ENCODE measurements around the gene DOK3. TPM values are rescaled to one million over a fixed set of nuclear protein-coding genes. Genes with fewer than 3 reads are reported as not detected.

DOK3 gene
- polyA plus RNA-seq, 2 of the 4 experiments (the other 2 are of a cell fraction) = 1.3 to 7.1 TPM

DNA sequence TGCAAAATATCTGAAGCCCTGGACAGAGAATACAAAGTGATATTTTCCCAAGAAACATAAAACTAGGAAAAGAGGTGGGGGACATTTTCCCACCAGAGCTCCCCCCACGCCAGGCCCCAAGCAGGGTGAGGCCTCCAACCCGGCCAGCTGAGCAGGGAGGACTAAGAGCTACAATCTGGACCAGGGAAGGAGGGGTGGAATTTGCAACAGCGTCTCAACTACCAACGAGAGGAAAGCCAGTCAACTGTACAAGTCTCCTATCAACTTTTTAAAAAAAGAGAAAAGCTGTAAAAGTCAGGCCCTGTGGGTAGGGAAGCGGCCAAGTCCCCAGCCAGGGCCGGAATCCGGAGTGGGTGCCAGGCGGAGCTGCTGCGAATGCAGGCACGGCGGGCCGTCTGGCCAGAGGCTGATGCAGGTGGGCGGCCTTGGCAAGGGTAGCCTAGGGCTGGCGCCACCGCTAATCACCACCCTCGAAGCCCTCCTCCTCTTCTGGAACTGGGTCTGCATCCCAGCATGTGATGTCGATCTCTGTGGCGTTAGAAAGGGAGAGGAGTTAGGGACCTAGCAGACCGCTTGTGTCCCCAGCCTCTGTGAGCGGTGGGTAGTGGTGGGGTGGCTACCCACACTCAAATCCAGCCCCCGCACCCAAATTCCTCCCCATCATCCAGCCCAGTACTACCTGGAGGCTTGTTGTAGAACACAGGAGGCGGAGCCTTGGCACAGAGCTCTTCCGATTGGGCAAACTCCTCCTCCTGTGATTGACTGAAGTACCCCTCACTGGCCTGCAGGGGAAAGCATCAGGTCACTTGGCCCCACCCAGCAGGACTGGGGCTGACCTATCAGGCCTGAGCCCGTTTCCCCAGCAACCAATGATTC lies 52.4 kb downstream of the DOK3 start:
- Histone ChIP-seq H3K27ac (no peak overlapping the region), H3K4me1 (peaks cover 10% of the 10 kb centered on the region), H3K4me3 (no peak overlapping the region), H3K4me2 (no peak overlapping the region), H3K9me3 (no peaks in the 10 kb centered on the region)
- ChIA-PET POLR2A (interaction anchor here (0.6 to 1.1 kb wide), 4 partner anchors 31 to 40 kb away, joined by 3 to 4 read pairs (median 3); partner anchors contain the start of genes GRK6 and PDLIM7), CTCF (interaction anchor here (0.6 to 25.5 kb wide), 15 partner anchors 9 to 198 kb away, joined by 3 to 871 read pairs (median 7); partner anchors contain the start of genes DBN1, F12, GRK6 and PDLIM7)
- ATAC-seq (peak; percentile 41 to 77), DNase-seq (ENCODE audit: low read depth in 1 of 2, low spot score in 1 of 2) (peak; percentile 98), FAIRE-seq (peak; percentile 92)
- WGBS (ENCODE audit: missing lambda C conversion rate) = 76% methylated on average over 23 of the region's 24 CpGs
- TF ChIP-seq ZC3H11A (IDR thresholded peaks at IDR 0.05) = no peak
- TF ChIP-seq EHMT2 (IDR thresholded peaks at IDR 0.05; ENCODE audit: low read depth) = no peak
- no peak for TF ChIP-seq FOXS1 (CRISPR knock-in tag; IDR thresholded peaks at IDR 0.05)
- TF ChIP-seq, protein P1, sequence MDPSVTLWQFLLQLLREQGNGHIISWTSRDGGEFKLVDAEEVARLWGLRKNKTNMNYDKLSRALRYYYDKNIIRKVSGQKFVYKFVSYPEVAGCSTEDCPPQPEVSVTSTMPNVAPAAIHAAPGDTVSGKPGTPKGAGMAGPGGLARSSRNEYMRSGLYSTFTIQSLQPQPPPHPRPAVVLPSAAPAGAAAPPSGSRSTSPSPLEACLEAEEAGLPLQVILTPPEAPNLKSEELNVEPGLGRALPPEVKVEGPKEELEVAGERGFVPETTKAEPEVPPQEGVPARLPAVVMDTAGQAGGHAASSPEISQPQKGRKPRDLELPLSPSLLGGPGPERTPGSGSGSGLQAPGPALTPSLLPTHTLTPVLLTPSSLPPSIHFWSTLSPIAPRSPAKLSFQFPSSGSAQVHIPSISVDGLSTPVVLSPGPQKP (IDR thresholded peaks at IDR 0.05; ENCODE audit: low read depth, low read length) = no peak
- no peak for TF ChIP-seq ZFP36 (IDR thresholded peaks at IDR 0.05; ENCODE audit: borderline replicate concordance, partially characterized antibody)
- TF ChIP-seq HOXA7 (CRISPR knock-in tag; IDR thresholded peaks at IDR 0.05) = no peak
- TF ChIP-seq RAD21 (conservative IDR thresholded peaks at IDR 0.05 in 1 of 2, IDR thresholded peaks at IDR 0.05 in 1 of 2) = no peak
- TF ChIP-seq POLR2A (IDR thresholded peaks at IDR 0.05; ENCODE audit: low read length) = 0 out of 2 replicates have a peak, but pooled peaks have one; percentile 10
- no peak for TF ChIP-seq MAFK (IDR thresholded peaks at IDR 0.05; ENCODE audit: partially characterized antibody)
- TF ChIP-seq GATA3 (IDR thresholded peaks at IDR 0.05; ENCODE audit: borderline replicate concordance) = no peak
- TF ChIP-seq, protein P2, sequence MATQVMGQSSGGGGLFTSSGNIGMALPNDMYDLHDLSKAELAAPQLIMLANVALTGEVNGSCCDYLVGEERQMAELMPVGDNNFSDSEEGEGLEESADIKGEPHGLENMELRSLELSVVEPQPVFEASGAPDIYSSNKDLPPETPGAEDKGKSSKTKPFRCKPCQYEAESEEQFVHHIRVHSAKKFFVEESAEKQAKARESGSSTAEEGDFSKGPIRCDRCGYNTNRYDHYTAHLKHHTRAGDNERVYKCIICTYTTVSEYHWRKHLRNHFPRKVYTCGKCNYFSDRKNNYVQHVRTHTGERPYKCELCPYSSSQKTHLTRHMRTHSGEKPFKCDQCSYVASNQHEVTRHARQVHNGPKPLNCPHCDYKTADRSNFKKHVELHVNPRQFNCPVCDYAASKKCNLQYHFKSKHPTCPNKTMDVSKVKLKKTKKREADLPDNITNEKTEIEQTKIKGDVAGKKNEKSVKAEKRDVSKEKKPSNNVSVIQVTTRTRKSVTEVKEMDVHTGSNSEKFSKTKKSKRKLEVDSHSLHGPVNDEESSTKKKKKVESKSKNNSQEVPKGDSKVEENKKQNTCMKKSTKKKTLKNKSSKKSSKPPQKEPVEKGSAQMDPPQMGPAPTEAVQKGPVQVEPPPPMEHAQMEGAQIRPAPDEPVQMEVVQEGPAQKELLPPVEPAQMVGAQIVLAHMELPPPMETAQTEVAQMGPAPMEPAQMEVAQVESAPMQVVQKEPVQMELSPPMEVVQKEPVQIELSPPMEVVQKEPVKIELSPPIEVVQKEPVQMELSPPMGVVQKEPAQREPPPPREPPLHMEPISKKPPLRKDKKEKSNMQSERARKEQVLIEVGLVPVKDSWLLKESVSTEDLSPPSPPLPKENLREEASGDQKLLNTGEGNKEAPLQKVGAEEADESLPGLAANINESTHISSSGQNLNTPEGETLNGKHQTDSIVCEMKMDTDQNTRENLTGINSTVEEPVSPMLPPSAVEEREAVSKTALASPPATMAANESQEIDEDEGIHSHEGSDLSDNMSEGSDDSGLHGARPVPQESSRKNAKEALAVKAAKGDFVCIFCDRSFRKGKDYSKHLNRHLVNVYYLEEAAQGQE (IDR thresholded peaks at IDR 0.05) = no peak
- no peak for TF ChIP-seq SREBF2 (IDR thresholded peaks at IDR 0.05)
- no peak for TF ChIP-seq HOXB5 (CRISPR knock-in tag; IDR thresholded peaks at IDR 0.05)
- TF ChIP-seq, protein P3, sequence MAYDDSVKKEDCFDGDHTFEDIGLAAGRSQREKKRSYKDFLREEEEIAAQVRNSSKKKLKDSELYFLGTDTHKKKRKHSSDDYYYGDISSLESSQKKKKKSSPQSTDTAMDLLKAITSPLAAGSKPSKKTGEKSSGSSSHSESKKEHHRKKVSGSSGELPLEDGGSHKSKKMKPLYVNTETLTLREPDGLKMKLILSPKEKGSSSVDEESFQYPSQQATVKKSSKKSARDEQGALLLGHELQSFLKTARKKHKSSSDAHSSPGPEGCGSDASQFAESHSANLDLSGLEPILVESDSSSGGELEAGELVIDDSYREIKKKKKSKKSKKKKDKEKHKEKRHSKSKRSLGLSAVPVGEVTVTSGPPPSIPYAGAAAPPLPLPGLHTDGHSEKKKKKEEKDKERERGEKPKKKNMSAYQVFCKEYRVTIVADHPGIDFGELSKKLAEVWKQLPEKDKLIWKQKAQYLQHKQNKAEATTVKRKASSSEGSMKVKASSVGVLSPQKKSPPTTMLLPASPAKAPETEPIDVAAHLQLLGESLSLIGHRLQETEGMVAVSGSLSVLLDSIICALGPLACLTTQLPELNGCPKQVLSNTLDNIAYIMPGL (CRISPR knock-in tag; IDR thresholded peaks at IDR 0.05; ENCODE audit: borderline replicate concordance) = no peak
- 0 out of 2 replicates have a peak, but pooled peaks have one; percentile 79 for TF ChIP-seq RCOR1 (IDR thresholded peaks at IDR 0.05; ENCODE audit: low read depth, low read length)
- no peak for TF ChIP-seq HDAC2 (IDR thresholded peaks at IDR 0.05)
- TF ChIP-seq, protein P4, sequence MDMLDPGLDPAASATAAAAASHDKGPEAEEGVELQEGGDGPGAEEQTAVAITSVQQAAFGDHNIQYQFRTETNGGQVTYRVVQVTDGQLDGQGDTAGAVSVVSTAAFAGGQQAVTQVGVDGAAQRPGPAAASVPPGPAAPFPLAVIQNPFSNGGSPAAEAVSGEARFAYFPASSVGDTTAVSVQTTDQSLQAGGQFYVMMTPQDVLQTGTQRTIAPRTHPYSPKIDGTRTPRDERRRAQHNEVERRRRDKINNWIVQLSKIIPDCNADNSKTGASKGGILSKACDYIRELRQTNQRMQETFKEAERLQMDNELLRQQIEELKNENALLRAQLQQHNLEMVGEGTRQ (IDR thresholded peaks at IDR 0.05) = no peak
- TF ChIP-seq, protein P5, sequence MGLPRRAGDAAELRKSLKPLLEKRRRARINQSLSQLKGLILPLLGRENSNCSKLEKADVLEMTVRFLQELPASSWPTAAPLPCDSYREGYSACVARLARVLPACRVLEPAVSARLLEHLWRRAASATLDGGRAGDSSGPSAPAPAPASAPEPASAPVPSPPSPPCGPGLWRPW (IDR thresholded peaks at IDR 0.05) = no peak
- no peak for TF ChIP-seq TP53 (CRISPR knock-in tag; IDR thresholded peaks at IDR 0.05)
- no peak for TF ChIP-seq ESRRA (IDR thresholded peaks at IDR 0.05; ENCODE audit: borderline replicate concordance, low read length)
- peak; percentile 93 for TF ChIP-seq RFX5 (IDR thresholded peaks at IDR 0.05)
- TF ChIP-seq TFCP2L1 (CRISPR knock-in tag; IDR thresholded peaks at IDR 0.05) = 0 out of 2 replicates have a peak, but pooled peaks have one; percentile 13
- no peak for TF ChIP-seq JUN (IDR thresholded peaks at IDR 0.05)
- TF ChIP-seq CEBPB (IDR thresholded peaks at IDR 0.05) = no peak
- TF ChIP-seq NPAS2 (CRISPR knock-in tag; IDR thresholded peaks at IDR 0.05; ENCODE audit: borderline replicate concordance) = no peak
- TF ChIP-seq HEYL (CRISPR knock-in tag; IDR thresholded peaks at IDR 0.05) = no peak
- TF ChIP-seq PHF8 (IDR thresholded peaks at IDR 0.05; ENCODE audit: borderline replicate concordance, low read depth) = no peak
- no peak for TF ChIP-seq MYC (IDR thresholded peaks at IDR 0.05; ENCODE audit: borderline replicate concordance, low read length)
- TF ChIP-seq RARB (CRISPR knock-in tag; IDR thresholded peaks at IDR 0.05) = no peak
- no peak for TF ChIP-seq NFE2L2 (conservative IDR thresholded peaks at IDR 0.05; ENCODE audit: low read length)
- TF ChIP-seq SMC3 (IDR thresholded peaks at IDR 0.05) = no peak
- no peak for TF ChIP-seq EHF (CRISPR knock-in tag; IDR thresholded peaks at IDR 0.05)
- TF ChIP-seq ZSCAN20 (CRISPR knock-in tag; IDR thresholded peaks at IDR 0.05) = no peak
- TF ChIP-seq ZNF302 (CRISPR knock-in tag; IDR thresholded peaks at IDR 0.05) = no peak

Measured in A549 (cell line).